ENCODE data around the gene MCCD1. TPM values are rescaled to one million over a fixed set of nuclear protein-coding genes. Genes with fewer than 3 reads are reported as not detected.

The MCCD1 gene
- total RNA-seq, 2 experiments from 2014 or later: not detected

DNA sequence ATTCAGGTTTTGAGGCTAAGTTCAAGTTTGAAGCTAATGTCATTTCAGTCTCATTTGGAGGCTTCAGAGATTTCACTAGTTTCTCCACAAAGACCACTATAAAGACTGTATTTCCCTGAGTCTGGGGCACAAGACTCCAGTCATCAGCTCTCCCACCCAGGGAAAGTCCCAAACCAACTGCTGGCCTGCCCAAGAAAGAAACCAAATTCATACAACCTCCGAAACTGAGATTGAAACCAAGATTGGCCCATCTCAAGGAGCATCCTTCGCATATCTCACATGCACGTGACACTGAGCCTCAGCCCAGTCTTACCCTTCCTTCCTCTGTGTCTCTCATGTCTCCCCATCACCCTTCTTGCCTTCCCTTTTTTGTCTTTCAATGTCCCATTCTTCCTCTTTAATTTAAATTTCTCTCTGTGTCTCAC is 39.8 kb downstream of the MCCD1 start:
- H3K36me3 Mint-ChIP-seq (ENCODE audit: low read depth): peaks cover 36% of the 10 kb centered on the region
- peak in 9 of 14 experiments; percentile 31 to 95 (median 61) for DNase-seq
- ChIA-PET CTCF (interaction anchor here (0.9 to 4.3 kb wide), 7 partner anchors 9 to 30 kb away, joined by 3 to 38 read pairs (median 9); partner anchors contain the start of genes DDX39B and LST1), POLR2A (interaction anchor here (1.0 to 34.9 kb wide), 4 partner anchors 11 to 27 kb away, joined by 3 to 1160 read pairs (median 26); partner anchors contain the start of genes DDX39B, LST1, LTA and LTB)
- TF ChIP-seq, protein P1, sequence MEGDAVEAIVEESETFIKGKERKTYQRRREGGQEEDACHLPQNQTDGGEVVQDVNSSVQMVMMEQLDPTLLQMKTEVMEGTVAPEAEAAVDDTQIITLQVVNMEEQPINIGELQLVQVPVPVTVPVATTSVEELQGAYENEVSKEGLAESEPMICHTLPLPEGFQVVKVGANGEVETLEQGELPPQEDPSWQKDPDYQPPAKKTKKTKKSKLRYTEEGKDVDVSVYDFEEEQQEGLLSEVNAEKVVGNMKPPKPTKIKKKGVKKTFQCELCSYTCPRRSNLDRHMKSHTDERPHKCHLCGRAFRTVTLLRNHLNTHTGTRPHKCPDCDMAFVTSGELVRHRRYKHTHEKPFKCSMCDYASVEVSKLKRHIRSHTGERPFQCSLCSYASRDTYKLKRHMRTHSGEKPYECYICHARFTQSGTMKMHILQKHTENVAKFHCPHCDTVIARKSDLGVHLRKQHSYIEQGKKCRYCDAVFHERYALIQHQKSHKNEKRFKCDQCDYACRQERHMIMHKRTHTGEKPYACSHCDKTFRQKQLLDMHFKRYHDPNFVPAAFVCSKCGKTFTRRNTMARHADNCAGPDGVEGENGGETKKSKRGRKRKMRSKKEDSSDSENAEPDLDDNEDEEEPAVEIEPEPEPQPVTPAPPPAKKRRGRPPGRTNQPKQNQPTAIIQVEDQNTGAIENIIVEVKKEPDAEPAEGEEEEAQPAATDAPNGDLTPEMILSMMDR (IDR thresholded peaks at IDR 0.05): no peak
- peak overlapping the region; percentile 65 for H3K4me3 Mint-ChIP-seq
- peaks cover 81% of the 10 kb centered on the region for H3K4me1 Mint-ChIP-seq (ENCODE audit: low read depth)
- H3K9me3 Mint-ChIP-seq: no peaks in the 10 kb centered on the region
- no peaks in the 10 kb centered on the region for H3K27me3 Mint-ChIP-seq
- peak overlapping the region; percentile 78 to 88 for H3K27ac ChIP-seq (ENCODE audit: low read depth in 1 of 2, low read length in 2 of 2)
- H3K27ac Mint-ChIP-seq: peak overlapping the region; percentile 95
- peak; percentile 60 for ATAC-seq (ENCODE audit: poor library complexity)
- H3K36me3 ChIP-seq (ENCODE audit: insufficient read depth, low read length): peaks cover 10% of the 10 kb centered on the region
- intact Hi-C loops (cut with DNase I, micrococcal nuclease): loop anchor here in 1 of 2 experiments (1.0 kb wide), 1 partner anchor 8 kb away; no protein-coding TSS in a partner anchor
- H3K4me3 ChIP-seq (ENCODE audit: low read length): no peak overlapping the region
- H3K4me1 ChIP-seq (ENCODE audit: insufficient read depth, low read length): peaks cover 83% of the 10 kb centered on the region
- no peaks in the 10 kb centered on the region for H3K9me3 ChIP-seq (ENCODE audit: control insufficient read depth in 1 of 2, insufficient read depth in 1 of 2, low read length in 2 of 2)
- H3K27me3 ChIP-seq (ENCODE audit: control insufficient read depth in 1 of 2, insufficient read depth in 2 of 2, low read length in 2 of 2): no peaks in the 10 kb centered on the region

DNA sequence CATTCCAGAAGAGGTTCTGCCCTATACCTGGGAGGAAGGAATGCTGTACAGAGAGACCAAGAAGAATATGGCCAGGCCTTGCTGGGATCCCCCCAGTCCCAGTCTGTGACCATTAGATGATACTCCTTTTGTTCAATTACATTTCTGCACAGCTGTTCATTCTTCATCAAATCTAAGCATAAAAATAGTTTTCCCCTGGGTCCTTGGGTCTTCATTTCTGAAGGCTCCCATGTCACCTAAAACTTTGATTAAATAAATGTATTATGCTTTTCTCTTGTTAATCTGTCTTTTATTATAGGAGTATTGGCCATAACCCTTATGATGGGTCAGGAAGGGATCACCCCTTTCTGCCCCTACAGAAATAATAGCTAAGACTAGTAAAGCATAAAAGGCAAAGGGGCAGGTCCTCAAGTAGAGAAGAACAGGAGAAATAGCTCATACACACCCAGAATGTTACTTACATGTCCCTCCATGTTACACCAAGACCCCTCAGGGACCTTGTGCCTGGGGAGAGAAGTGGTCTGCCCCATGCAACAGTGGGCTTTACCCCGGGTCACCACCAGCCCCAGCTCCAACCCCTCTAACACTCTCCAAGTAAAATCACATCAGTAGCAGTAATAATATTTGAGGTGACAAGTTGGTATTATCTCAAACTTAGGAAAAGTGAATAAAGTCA is 41.2 kb downstream of the MCCD1 start:
- Histone ChIP-seq H3K9me3 (ENCODE audit: control insufficient read depth in 1 of 2, insufficient read depth in 1 of 2, low read length in 2 of 2) (no peaks in the 10 kb centered on the region), H3K27me3 (ENCODE audit: control insufficient read depth in 1 of 2, insufficient read depth in 2 of 2, low read length in 2 of 2) (no peaks in the 10 kb centered on the region), H3K36me3 (ENCODE audit: insufficient read depth, low read length) (peaks cover 1% of the 10 kb centered on the region), H3K27ac (ENCODE audit: low read depth in 1 of 2, low read length in 2 of 2) (peak overlapping the region; percentile 78 to 88), H3K4me3 (ENCODE audit: low read length) (no peak overlapping the region), H3K4me1 (ENCODE audit: insufficient read depth, low read length) (peaks cover 96% of the 10 kb centered on the region)
- H3K36me3 Mint-ChIP-seq (ENCODE audit: low read depth): peaks cover 27% of the 10 kb centered on the region
- intact Hi-C loops (cut with DNase I, micrococcal nuclease): no loop called here
- DNase-seq (no peak), ATAC-seq (ENCODE audit: poor library complexity) (no peak)
- ChIA-PET POLR2A (interaction anchor here (0.7 to 34.9 kb wide), 6 partner anchors 12 to 35 kb away, joined by 3 to 1160 read pairs (median 4); partner anchors contain the start of genes DDX39B, LST1, LTA and LTB), CTCF (interaction anchor here (1.1 to 4.3 kb wide), 5 partner anchors 10 to 28 kb away, joined by 4 to 38 read pairs (median 9); partner anchors contain the start of genes LST1 and NCR3)
- H3K9me3 Mint-ChIP-seq: no peaks in the 10 kb centered on the region
- peaks cover 87% of the 10 kb centered on the region for H3K4me1 Mint-ChIP-seq (ENCODE audit: low read depth)
- peak overlapping the region; percentile 11 for H3K4me3 Mint-ChIP-seq
- H3K27ac Mint-ChIP-seq: peak overlapping the region; percentile 95
- TF ChIP-seq, protein P1 (IDR thresholded peaks at IDR 0.05): no peak
- no peaks in the 10 kb centered on the region for H3K27me3 Mint-ChIP-seq

DNA sequence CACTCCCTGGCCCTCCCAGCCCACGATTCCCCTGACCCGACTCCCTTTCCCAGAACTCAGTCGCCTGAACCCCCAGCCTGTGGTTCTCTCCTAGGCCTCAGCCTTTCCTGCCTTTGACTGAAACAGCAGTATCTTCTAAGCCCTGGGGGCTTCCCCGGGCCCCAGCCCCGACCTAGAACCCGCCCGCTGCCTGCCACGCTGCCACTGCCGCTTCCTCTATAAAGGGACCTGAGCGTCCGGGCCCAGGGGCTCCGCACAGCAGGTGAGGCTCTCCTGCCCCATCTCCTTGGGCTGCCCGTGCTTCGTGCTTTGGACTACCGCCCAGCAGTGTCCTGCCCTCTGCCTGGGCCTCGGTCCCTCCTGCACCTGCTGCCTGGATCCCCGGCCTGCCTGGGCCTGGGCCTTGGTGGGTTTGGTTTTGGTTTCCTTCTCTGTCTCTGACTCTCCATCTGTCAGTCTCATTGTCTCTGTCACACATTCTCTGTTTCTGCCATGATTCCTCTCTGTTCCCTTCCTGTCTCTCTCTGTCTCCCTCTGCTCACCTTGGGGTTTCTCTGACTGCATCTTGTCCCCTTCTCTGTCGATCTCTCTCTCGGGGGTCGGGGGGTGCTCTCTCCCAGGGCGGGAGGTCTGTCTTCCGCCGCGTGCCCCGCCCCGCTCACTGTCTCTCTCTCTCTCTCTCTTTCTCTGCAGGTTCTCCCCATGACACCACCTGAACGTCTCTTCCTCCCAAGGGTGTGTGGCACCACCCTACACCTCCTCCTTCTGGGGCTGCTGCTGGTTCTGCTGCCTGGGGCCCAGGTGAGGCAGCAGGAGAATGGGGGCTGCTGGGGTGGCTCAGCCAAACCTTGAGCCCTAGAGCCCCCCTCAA is 43.5 kb downstream of the MCCD1 start, which contains the start of gene LTA:
Gene LTA (plus strand): TSS at position 249 of the 871 bp plus-strand sequence. CDS start 454 bp downstream, at position 703.
- intact Hi-C loops (cut with DNase I, micrococcal nuclease): loop anchor here in 1 of 2 experiments (1.0 to 2.0 kb wide), 2 partner anchors 9 to 13 kb away; no protein-coding TSS in a partner anchor
- Histone ChIP-seq H3K9me3 (ENCODE audit: control insufficient read depth in 1 of 2, insufficient read depth in 1 of 2, low read length in 2 of 2) (no peaks in the 10 kb centered on the region), H3K27me3 (ENCODE audit: control insufficient read depth in 1 of 2, insufficient read depth in 2 of 2, low read length in 2 of 2) (no peaks in the 10 kb centered on the region), H3K4me1 (ENCODE audit: insufficient read depth, low read length) (peaks cover 96% of the 10 kb centered on the region), H3K4me3 (ENCODE audit: low read length) (peak within 1 kb of the TSS; percentile 67), H3K36me3 (ENCODE audit: insufficient read depth, low read length) (peaks cover 6% of the 10 kb centered on the region), H3K27ac (ENCODE audit: low read depth in 1 of 2, low read length in 2 of 2) (peak within 1 kb of the TSS; percentile 84 to 87)
- H3K4me1 Mint-ChIP-seq (ENCODE audit: low read depth): peaks cover 99% of the 10 kb centered on the region
- peak within 1 kb of the TSS; percentile 95 for H3K4me3 Mint-ChIP-seq
- DNase-seq (peak; percentile 52 to 89 (median 70)), ATAC-seq (ENCODE audit: poor library complexity) (peak; percentile 65)
- H3K9me3 Mint-ChIP-seq: no peaks in the 10 kb centered on the region
- POLR2A ChIA-PET: interaction anchor here (1.0 to 34.9 kb wide), 4 partner anchors 1 to 31 kb away, joined by 5 to 1160 read pairs (median 601); partner anchors contain the start of genes DDX39B, LST1, LTA and LTB
- H3K27me3 Mint-ChIP-seq: no peaks in the 10 kb centered on the region
- peaks cover 39% of the 10 kb centered on the region for H3K36me3 Mint-ChIP-seq (ENCODE audit: low read depth)
- TF ChIP-seq, protein P1 (IDR thresholded peaks at IDR 0.05): no peak
- CTCF ChIA-PET: interaction anchor here (0.6 to 12.5 kb wide), 5 partner anchors 8 to 26 kb away, joined by 3 to 169 read pairs (median 4); partner anchors contain the start of genes ATP6V1G2 and NFKBIL1
- peak within 1 kb of the TSS; percentile 95 for H3K27ac Mint-ChIP-seq

All from CD4-positive, alpha-beta T cell (primary cell).